Vagina (tissue), 2 donors: ENCODE measurements around the gene EFCAB6. TPM values are rescaled to one million over a fixed set of nuclear protein-coding genes. Genes with fewer than 3 reads are reported as not detected.

Experiments used
- DNase-seq, 2 donors: peaks; one replicate each; pipeline ENCODE4 v3.0.0-alpha.2; 2017; ENCODE audit errors: extremely low spot score in 2 of 2
- H3K27ac ChIP-seq: fragments of 200-600 bp; sonication (generic); one replicate; pipeline ENCODE4 v1.5.1; 2019
- H3K27me3 ChIP-seq: fragments of 200-600 bp; sonication (generic); one replicate; pipeline ENCODE4 v1.5.1; 2019
- H3K36me3 ChIP-seq, 2 donors: fragments of 200-600 bp; sonication (generic); one replicate each; pipeline ENCODE4 v1.5.1; 2017 to 2019
- H3K4me1 ChIP-seq: fragments of 200-600 bp; sonication (generic); one replicate; pipeline ENCODE4 v1.5.1; 2019
- H3K4me3 ChIP-seq, 2 donors: fragments of 200-600 bp; sonication (generic); 1 replicate in 1 of 2; 2 replicates in 1 of 2; pipeline ENCODE4 v1.5.1; 2016 to 2019
- H3K9me3 ChIP-seq: fragments of 200-600 bp; sonication (generic); one replicate; pipeline ENCODE4 v1.5.1; 2019
- CTCF ChIP-seq, 3 experiments: fragments of 450-650 bp in 2 of 3; fragments of 200-600 bp in 1 of 3; sonication (generic) in 1 of 3; IDR thresholded peaks; one replicate each; pipeline ENCODE4 v1.5.1; 2017 to 2019; ENCODE audit warnings: antibody characterized with exemption in 3 of 3, mild to moderate bottlenecking in 2 of 3, moderate library complexity in 2 of 3
- POLR2A ChIP-seq, 2 donors: fragments of 450-650 bp; IDR thresholded peaks; one replicate each; pipeline ENCODE4 v1.6.1; 2017; ENCODE audit warnings: antibody characterized with exemption in 2 of 2, mild to moderate bottlenecking in 2 of 2, moderate library complexity in 2 of 2
- POLR2AphosphoS5 ChIP-seq, 2 donors: sonication (generic); formaldehyde crosslinking; IDR thresholded peaks; one replicate each; pipeline ENCODE4 v1.9.0; 2017; ENCODE audit warnings: antibody characterized with exemption in 2 of 2, mild to moderate bottlenecking in 2 of 2, low read depth in 1 of 2; ENCODE audit not compliant: insufficient read depth in 1 of 2
- intact Hi-C: fragments of 100-400 bp; cut with DNase I; formaldehyde crosslinking; loops from one replicate; pipeline ENCODE4 v1.15.1; 2023
- total RNA-seq: library from RNA; depleted of rRNA; stranded (reverse); fragments of >200 nt; gene quantifications from one replicate; pipeline ENCODE4 v1.2.3, GENCODE V29; 2016

The EFCAB6 gene
- total RNA-seq, 1 donor from 2014 or later, result 1.7 TPM

GRCh38 chr22:43828725-43828997 is 16.6 kb upstream of the EFCAB6 start:
- Histone ChIP-seq H3K4me3 (no peak overlapping the region), H3K4me1 (peaks cover 23% of the 10 kb centered on the region), H3K9me3 (no peaks in the 10 kb centered on the region), H3K27ac (no peak overlapping the region), H3K27me3 (no peaks in the 10 kb centered on the region), H3K36me3 (no peaks in the 10 kb centered on the region)
- TF ChIP-seq CTCF (IDR thresholded peaks at IDR 0.05), result no peak
- TF ChIP-seq POLR2A (IDR thresholded peaks at IDR 0.05), result no peak
- no peak for TF ChIP-seq POLR2AphosphoS5 (IDR thresholded peaks at IDR 0.05; ENCODE audit: insufficient read depth in 1 of 2, low read depth in 1 of 2)
- no peak for DNase-seq
- intact Hi-C loops, result loop anchor here (5.0 kb wide), 1 partner anchor 1329 kb away; no protein-coding TSS in a partner anchor

GRCh38 chr22:43827926-43828724 is 16.0 kb upstream of the EFCAB6 start:
- Histone ChIP-seq H3K9me3 (no peaks in the 10 kb centered on the region), H3K4me3 (no peak overlapping the region), H3K27ac (no peak overlapping the region), H3K27me3 (no peaks in the 10 kb centered on the region), H3K36me3 (no peaks in the 10 kb centered on the region), H3K4me1 (peaks cover 23% of the 10 kb centered on the region)
- TF ChIP-seq CTCF (IDR thresholded peaks at IDR 0.05) (no peak), POLR2AphosphoS5 (IDR thresholded peaks at IDR 0.05; ENCODE audit: insufficient read depth in 1 of 2, low read depth in 1 of 2) (no peak), POLR2A (IDR thresholded peaks at IDR 0.05) (no peak)
- intact Hi-C loops, result loop anchor here (5.0 kb wide), 1 partner anchor 1329 kb away; no protein-coding TSS in a partner anchor
- no peak for DNase-seq

DNA sequence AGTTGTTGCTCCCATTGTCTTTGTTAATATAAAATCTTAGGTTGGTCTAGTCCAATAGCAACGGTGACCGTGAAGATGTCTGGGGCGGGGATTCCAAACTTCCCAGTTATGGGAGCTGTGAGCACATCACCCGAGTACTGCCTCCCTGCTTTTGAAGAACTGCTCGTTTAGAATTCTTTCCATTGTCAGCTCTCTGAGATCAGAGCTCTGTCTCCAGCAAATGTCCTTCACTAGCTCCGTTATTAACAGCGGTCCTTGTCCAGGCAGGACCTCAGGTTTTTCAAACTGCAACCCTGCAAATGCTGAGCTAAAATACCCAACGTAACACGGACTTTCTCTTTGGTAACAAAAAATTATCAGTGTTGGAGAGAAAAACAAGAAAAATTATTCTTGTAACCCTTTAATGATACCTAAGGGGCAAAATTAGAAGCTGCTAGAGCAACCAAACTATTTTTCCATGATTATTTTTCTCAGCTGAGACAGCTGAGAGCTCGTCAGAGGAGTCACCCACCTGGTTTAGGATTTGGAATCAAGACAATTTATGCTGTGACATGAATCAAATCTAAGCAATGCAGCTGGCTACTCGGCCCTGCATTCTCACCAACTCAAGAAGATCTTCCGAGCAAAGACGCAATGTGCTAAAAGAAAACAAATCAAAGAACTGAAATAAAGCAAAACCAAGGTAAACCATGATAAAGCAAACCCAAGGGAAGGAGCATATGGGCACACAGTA is 15.1 kb upstream of the EFCAB6 start:
- H3K27me3 ChIP-seq, result no peaks in the 10 kb centered on the region
- H3K4me3 ChIP-seq, result no peak overlapping the region
- H3K27ac ChIP-seq, result no peak overlapping the region
- H3K36me3 ChIP-seq, result no peaks in the 10 kb centered on the region
- no peak for TF ChIP-seq CTCF (IDR thresholded peaks at IDR 0.05)
- no peak for TF ChIP-seq POLR2A (IDR thresholded peaks at IDR 0.05)
- TF ChIP-seq POLR2AphosphoS5 (IDR thresholded peaks at IDR 0.05; ENCODE audit: insufficient read depth in 1 of 2, low read depth in 1 of 2), result no peak
- no peaks in the 10 kb centered on the region for H3K9me3 ChIP-seq
- peaks cover 23% of the 10 kb centered on the region for H3K4me1 ChIP-seq
- intact Hi-C loops, result loop anchor here (5.0 kb wide), 1 partner anchor 1330 kb away; no protein-coding TSS in a partner anchor
- DNase-seq, result no peak

DNA sequence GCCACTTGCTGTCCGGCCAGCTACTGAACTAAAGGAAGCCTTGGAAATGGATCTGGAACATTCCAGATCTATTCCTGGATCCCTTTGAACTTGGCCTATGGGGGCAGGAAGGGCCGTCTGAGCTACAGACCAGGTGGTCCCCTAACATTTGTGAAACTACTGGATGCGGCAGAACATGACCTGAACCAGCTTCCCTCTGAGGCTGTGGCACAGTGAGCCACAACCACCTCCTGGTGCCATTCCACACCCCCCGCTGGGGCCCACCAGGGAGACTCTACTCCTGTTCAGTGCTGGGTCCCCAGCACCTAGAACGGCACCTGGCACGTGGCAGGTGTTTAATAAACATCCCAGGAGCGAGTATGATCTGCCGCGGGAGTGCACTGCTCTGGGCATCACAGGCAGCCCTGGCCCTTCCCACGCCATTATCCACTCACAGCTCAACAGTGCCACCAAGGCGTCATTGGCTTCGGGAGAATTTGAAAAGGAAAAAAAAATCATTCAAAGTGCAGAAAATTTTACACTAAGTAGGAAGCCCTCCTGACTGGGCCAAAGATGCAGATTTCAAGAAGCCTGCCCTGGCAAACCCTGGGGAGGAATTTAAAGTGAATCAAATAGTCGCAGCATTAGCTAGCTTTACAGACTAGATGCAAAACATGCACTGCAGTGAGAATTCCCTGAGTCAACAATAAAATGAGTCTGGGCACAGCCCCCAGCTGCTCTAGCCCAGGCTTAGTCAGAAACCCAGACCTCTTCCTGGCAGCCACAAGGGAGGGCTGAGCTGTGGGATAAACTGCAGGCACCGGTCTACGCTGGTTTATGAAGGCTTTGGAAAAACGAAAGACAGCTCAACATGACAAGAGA is 14.3 kb upstream of the EFCAB6 start:
- Histone ChIP-seq H3K4me1 (peaks cover 23% of the 10 kb centered on the region), H3K27me3 (no peaks in the 10 kb centered on the region), H3K9me3 (no peaks in the 10 kb centered on the region), H3K4me3 (no peak overlapping the region), H3K36me3 (no peaks in the 10 kb centered on the region), H3K27ac (no peak overlapping the region)
- TF ChIP-seq POLR2AphosphoS5 (IDR thresholded peaks at IDR 0.05; ENCODE audit: insufficient read depth in 1 of 2, low read depth in 1 of 2) (no peak), POLR2A (IDR thresholded peaks at IDR 0.05) (no peak), CTCF (IDR thresholded peaks at IDR 0.05) (no peak)
- intact Hi-C loops, result loop anchor here (5.0 kb wide), 1 partner anchor 1331 kb away; no protein-coding TSS in a partner anchor
- DNase-seq, result no peak
